Chondrocyte (in vitro differentiated cells): ENCODE results near the gene CDC42EP1. TPM values are rescaled to one million over a fixed set of nuclear protein-coding genes. Genes with fewer than 3 reads are reported as not detected.

Experiments
- DNase-seq: peaks from one replicate; pipeline ENCODE4 v3.0.0; 2021; ENCODE audit warnings: mixed read lengths, low spot score
- H3K27ac Mint-ChIP-seq: one replicate; pipeline ENCODE4 v1.8.0; 2021; ENCODE audit warnings: mild to moderate bottlenecking, moderate library complexity, mixed read lengths; ENCODE audit not compliant: unreplicated experiment
- H3K27me3 Mint-ChIP-seq: 2 replicates; pipeline ENCODE4 v1.8.0; 2021; ENCODE audit warnings: low read depth, mixed read lengths
- H3K36me3 Mint-ChIP-seq: 2 replicates; pipeline ENCODE4 v1.8.0; 2021; ENCODE audit warnings: low read depth, mixed read lengths
- H3K4me1 Mint-ChIP-seq: 2 replicates; pipeline ENCODE4 v1.8.0; 2021; ENCODE audit warnings: low read depth, mild to moderate bottlenecking, mixed read lengths
- H3K4me3 Mint-ChIP-seq: one replicate; pipeline ENCODE4 v1.8.0; 2021; ENCODE audit warnings: mild to moderate bottlenecking, moderate library complexity, mixed read lengths; ENCODE audit not compliant: unreplicated experiment
- H3K9me3 Mint-ChIP-seq: 2 replicates; pipeline ENCODE4 v1.8.0; 2021; ENCODE audit warnings: low read depth, mixed read lengths
- total RNA-seq: library from RNA; stranded (reverse); gene quantifications from 3 replicates; pipeline ENCODE4 v1.2.1, GENCODE V29; 2021
- TF ChIP-seq, protein P1 (sequence below): fragments of 200-600 bp; sonication (generic); IDR thresholded peaks from 2 replicates; pipeline ENCODE4 v1.5.0; 2021; ENCODE audit warnings: antibody characterized with exemption, mild to moderate bottlenecking, moderate library complexity

Gene CDC42EP1
- total RNA-seq, 1 donor from 2014 or later, result 155 TPM

DNA sequence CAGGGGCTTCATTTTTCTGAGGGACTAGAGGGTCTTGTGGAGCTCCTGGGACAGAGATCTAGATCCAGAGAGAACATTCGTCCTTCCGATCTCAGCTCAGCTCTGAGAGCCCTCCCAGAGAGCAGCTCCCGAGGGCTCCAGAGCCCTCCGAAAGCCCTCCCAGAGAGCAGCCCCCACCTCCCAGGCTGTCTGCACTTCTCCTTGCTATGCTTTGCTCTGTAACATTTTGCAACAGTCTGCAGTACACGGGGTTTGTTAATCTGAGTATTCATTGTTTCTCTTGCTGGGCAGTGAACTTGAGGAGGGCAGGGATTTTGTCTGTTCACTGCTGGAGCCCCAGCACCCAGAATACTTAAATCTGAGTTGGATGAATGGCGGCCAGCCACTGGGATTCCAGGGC is 50.9 kb downstream of the CDC42EP1 start:
- TF ChIP-seq, protein P1, sequence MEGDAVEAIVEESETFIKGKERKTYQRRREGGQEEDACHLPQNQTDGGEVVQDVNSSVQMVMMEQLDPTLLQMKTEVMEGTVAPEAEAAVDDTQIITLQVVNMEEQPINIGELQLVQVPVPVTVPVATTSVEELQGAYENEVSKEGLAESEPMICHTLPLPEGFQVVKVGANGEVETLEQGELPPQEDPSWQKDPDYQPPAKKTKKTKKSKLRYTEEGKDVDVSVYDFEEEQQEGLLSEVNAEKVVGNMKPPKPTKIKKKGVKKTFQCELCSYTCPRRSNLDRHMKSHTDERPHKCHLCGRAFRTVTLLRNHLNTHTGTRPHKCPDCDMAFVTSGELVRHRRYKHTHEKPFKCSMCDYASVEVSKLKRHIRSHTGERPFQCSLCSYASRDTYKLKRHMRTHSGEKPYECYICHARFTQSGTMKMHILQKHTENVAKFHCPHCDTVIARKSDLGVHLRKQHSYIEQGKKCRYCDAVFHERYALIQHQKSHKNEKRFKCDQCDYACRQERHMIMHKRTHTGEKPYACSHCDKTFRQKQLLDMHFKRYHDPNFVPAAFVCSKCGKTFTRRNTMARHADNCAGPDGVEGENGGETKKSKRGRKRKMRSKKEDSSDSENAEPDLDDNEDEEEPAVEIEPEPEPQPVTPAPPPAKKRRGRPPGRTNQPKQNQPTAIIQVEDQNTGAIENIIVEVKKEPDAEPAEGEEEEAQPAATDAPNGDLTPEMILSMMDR, result no peak
- Mint-ChIP-seq H3K36me3 (no peaks in the 10 kb centered on the region), H3K4me3 (no peak overlapping the region), H3K27ac (no peak overlapping the region), H3K4me1 (peaks cover 39% of the 10 kb centered on the region), H3K27me3 (no peaks in the 10 kb centered on the region), H3K9me3 (no peaks in the 10 kb centered on the region)
- DNase-seq, result no peak

DNA sequence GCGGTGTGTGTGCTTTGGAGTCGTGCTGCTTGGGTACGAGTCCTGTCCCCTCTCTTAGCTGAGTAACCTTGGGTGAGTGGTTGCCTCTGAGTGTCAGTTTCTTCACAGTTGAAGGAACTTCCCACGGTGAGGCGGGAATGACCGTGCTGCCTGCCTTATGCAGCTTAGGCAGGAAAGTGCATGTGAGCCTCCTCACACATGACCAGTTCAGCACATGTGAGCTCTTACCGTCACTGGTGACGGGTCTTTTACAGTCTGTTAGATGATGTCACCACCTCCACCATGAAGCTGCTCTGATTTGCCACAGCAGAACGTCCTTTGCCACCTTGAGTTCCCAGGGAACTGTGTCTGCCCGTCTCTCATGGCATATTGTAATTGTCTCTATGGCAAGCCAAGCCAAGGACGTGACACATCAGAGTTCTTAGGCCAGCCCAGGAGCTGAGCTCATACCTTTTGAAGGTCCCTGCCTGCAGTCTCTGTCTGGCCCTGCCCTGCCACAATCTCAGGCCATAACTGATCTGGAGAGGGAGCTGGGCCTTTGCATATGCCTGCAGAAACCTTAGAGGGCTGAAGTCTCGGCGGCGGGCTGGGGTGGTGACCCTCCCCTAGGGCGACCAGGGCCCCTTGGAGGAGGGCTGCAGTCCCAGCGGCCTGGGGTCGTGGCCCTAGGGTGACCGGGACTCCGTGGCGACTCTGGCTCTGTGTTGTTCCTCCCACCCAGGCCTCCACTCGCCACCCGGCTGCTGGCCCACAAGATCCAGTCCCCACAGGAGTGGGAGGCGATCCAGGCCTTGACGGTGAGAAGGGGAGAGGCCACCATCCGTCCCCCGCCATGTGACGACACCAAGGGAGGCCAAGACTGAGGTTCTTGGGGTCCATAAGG is 56.2 kb downstream of the CDC42EP1 start:
- no peak overlapping the region for H3K4me3 Mint-ChIP-seq
- H3K4me1 Mint-ChIP-seq, result peaks cover 7% of the 10 kb centered on the region
- H3K27ac Mint-ChIP-seq, result no peak overlapping the region
- DNase-seq, result no peak
- no peaks in the 10 kb centered on the region for H3K27me3 Mint-ChIP-seq
- H3K36me3 Mint-ChIP-seq, result peaks cover 6% of the 10 kb centered on the region
- TF ChIP-seq, protein P1, result no peak
- H3K9me3 Mint-ChIP-seq, result no peaks in the 10 kb centered on the region

DNA sequence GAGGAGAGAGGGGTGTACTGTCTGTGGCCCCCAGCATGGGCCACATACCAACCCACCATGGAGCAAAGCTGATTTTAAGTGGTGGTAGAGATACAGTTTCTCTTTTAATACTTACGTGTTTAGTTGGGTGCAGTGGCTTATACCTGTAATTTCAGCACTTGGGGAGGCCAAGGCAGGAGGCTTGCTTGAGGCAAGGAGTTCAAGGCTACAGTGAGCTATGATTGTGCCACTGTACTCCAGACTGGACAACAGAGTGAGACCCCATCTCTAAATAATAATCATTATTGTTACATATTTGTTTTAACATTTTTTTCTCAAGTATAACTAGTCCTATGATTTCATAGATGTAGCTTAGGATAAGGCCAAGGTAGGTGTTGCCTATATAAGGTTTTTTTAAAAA is 57.2 kb downstream of the CDC42EP1 start:
- no peak for DNase-seq
- no peak overlapping the region for H3K4me3 Mint-ChIP-seq
- no peaks in the 10 kb centered on the region for H3K9me3 Mint-ChIP-seq
- no peaks in the 10 kb centered on the region for H3K27me3 Mint-ChIP-seq
- peaks cover 6% of the 10 kb centered on the region for H3K36me3 Mint-ChIP-seq
- TF ChIP-seq, protein P1, result no peak
- peaks cover 7% of the 10 kb centered on the region for H3K4me1 Mint-ChIP-seq
- H3K27ac Mint-ChIP-seq, result no peak overlapping the region

DNA sequence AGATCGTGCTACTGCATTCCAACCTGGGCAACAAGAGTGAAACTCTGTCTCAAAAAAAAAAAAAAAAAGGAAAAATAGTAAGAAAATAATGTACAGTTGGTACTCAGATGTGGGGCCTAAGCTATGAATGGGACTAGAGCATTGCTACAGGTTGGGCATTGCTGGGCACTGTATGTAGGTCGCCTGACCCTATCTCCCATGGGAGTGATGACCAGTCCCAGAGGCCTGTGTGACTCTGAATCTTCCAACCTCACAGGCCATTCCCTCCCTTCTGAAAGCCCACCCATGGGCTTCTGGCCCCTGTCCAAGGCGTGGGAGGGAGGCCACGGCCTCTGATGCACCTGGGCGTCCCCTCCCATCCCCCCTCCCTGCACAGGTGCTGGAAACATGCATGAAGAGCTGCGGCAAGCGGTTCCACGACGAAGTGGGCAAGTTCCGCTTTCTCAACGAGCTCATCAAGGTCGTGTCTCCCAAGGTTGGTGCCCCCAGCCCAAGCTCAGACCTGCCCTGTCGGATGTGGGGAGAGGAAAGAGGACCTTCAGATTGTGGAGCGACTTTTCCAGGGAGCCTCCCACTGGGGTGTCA is 57.9 kb downstream of the CDC42EP1 start:
- no peak overlapping the region for H3K4me3 Mint-ChIP-seq
- H3K36me3 Mint-ChIP-seq, result peaks cover 6% of the 10 kb centered on the region
- no peaks in the 10 kb centered on the region for H3K9me3 Mint-ChIP-seq
- H3K27ac Mint-ChIP-seq, result no peak overlapping the region
- H3K27me3 Mint-ChIP-seq, result no peaks in the 10 kb centered on the region
- peaks cover 6% of the 10 kb centered on the region for H3K4me1 Mint-ChIP-seq
- TF ChIP-seq, protein P1, result no peak
- DNase-seq, result no peak

DNA sequence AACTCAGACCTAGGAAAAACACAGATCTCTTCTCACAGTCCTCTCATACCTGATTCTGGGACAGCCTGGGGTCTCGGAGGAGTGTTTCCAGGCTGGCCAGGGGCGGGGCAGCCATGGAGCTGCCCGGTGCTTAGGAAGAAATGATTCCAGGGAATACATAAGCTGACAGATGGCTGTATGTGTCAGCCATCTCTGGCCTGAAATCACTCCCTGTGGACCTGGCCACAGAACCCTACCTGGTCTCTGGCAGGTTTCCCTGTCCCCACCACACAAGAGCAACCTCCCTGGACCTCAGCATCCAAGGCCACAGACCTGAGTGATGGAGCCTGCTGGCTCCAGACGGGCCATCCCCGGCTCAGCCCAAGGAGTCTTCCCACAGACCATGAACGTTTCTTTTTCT is 58.4 kb downstream of the CDC42EP1 start:
- TF ChIP-seq, protein P1, result no peak
- no peak overlapping the region for H3K27ac Mint-ChIP-seq
- H3K9me3 Mint-ChIP-seq, result no peaks in the 10 kb centered on the region
- no peaks in the 10 kb centered on the region for H3K27me3 Mint-ChIP-seq
- DNase-seq, result no peak
- peaks cover 8% of the 10 kb centered on the region for H3K36me3 Mint-ChIP-seq
- no peak overlapping the region for H3K4me3 Mint-ChIP-seq
- peaks cover 2% of the 10 kb centered on the region for H3K4me1 Mint-ChIP-seq

Other genes starting within 250 kb of the CDC42EP1 start
- gene ELFN2, start 133.0 kb upstream of the CDC42EP1 start, total RNA-seq, result 0.65 to 1.2 TPM (median 1.1 TPM) in 3 replicates
- 1.1 to 2.1 TPM (median 1.2 TPM) in 3 replicates for gene MFNG, start 74.1 kb upstream of the CDC42EP1 start, total RNA-seq
- 7.0 to 14.2 TPM (median 13.5 TPM) in 3 replicates for gene CARD10, start 41.1 kb upstream of the CDC42EP1 start, total RNA-seq
- not detected in 3 replicates for gene LGALS2, start 19.6 kb downstream of the CDC42EP1 start, total RNA-seq
- 32.0 to 35.9 TPM (median 34.8 TPM) in 3 replicates for gene GGA1, start 48.4 kb downstream of the CDC42EP1 start, total RNA-seq
- 1.6 to 2.7 TPM (median 2.4 TPM) in 3 replicates for gene SH3BP1, start 79.2 kb downstream of the CDC42EP1 start, total RNA-seq
- 14.8 to 17.2 TPM (median 15.2 TPM) in 3 replicates for gene PDXP, start 98.2 kb downstream of the CDC42EP1 start, total RNA-seq
- 1,066 to 2,807 TPM (median 2,760 TPM) in 3 replicates for gene LGALS1, start 115.2 kb downstream of the CDC42EP1 start, total RNA-seq
- gene NOL12, start 125.9 kb downstream of the CDC42EP1 start, total RNA-seq, result 12.1 to 18.7 TPM (median 12.8 TPM) in 3 replicates
- gene TRIOBP, start 136.6 kb downstream of the CDC42EP1 start, total RNA-seq, result 47.9 to 49.8 TPM (median 49.5 TPM) in 3 replicates
- 23.1 to 24.8 TPM (median 23.6 TPM) in 3 replicates for gene GCAT, start 247.5 kb downstream of the CDC42EP1 start, total RNA-seq